ENCODE measurements around the gene APOA5.

- no peak for TF ChIP-seq POLR2A (IDR thresholded peaks at IDR 0.05)
- TF ChIP-seq CTCF (IDR thresholded peaks at IDR 0.05): no peak
- no peak for TF ChIP-seq EP300 (IDR thresholded peaks at IDR 0.05)
Observed at GRCh38 chr11:116825434-116825833, 33.8 kb upstream of the APOA5 start.
